ENCODE results near the gene SPRY2. TPM values are rescaled to one million over a fixed set of nuclear protein-coding genes. Genes with fewer than 3 reads are reported as not detected.

SPRY2 gene
- total RNA-seq, 1 experiment from 2014 or later = 46.4 TPM

- CTCF ChIA-PET = interaction anchor here (0.6 to 5.3 kb wide), 12 partner anchors 19 to 750 kb away, joined by 3 to 55 read pairs (median 4); no protein-coding TSS in a partner anchor
- no peak overlapping the region for H3K27ac Mint-ChIP-seq (ENCODE audit: low read depth, unreplicated experiment)
- no peak overlapping the region for H3K4me3 Mint-ChIP-seq (ENCODE audit: unreplicated experiment)
Measured at GRCh38 chr13:80340651-80341100, 250 bp downstream of the SPRY2 start.

DNA sequence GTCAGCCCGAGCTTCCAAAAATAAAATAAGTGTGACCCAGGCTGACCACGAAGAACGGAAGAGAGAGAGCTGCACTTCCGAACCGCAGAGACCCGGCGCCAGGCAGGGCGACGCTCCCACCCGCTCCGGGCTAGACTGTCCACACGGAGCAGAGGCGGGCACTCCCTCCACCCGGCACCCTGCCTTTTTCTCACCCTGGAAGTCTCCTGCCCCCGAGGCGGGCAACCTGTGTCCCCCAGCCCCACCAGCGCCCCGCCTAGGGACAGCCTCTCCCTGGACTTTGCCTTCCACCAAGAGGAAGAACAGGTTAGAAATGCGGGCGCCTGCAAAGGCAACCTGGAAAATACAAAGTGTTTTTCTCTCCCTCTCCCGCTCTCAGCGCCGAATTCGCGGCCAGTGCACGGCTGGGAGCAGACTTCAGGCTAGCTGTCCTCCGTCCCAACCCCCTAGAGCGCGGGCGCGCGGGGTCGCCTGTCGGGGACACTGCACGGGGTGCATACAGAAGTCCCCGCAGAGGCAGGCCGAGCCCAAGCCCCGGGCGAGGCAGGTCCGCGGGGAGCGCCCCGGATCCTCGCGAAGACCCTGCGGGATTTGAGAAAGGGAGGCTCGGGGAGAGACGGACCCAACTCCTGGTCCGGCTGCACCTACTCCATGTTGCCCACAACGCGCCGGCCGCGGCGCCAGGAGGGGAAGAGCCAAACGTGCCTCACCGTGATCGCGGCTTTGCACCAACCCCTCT, 845 bp downstream of the SPRY2 start:
- H3K9me3 Mint-ChIP-seq (ENCODE audit: unreplicated experiment) = no peaks in the 10 kb centered on the region
- no peak overlapping the region for H3K27ac Mint-ChIP-seq (ENCODE audit: low read depth, unreplicated experiment)
- H3K4me3 Mint-ChIP-seq (ENCODE audit: unreplicated experiment) = no peak overlapping the region
- peaks cover 32% of the 10 kb centered on the region for H3K36me3 Mint-ChIP-seq (ENCODE audit: insufficient read depth, unreplicated experiment)
- POLR2A ChIA-PET = interaction anchor here (0.6 to 4.9 kb wide), 35 partner anchors 21 to 935 kb away, joined by 3 to 28 read pairs (median 4); partner anchors contain the start of gene RBM26
- H3K27me3 Mint-ChIP-seq (ENCODE audit: insufficient read depth, unreplicated experiment) = no peaks in the 10 kb centered on the region
- CTCF ChIA-PET = interaction anchor here (0.6 to 5.3 kb wide), 18 partner anchors 12 to 917 kb away, joined by 3 to 28 read pairs (median 4); no protein-coding TSS in a partner anchor
- TSS peak; percentile 51 for BruUV-seq (replicated peaks)
- peaks cover 28% of the 10 kb centered on the region for H3K4me1 Mint-ChIP-seq (ENCODE audit: insufficient read depth, unreplicated experiment)
- intact Hi-C loops (cut with micrococcal nuclease) = loop anchor here (1.0 to 5.0 kb wide), 7 partner anchors 132 to 789 kb away; no protein-coding TSS in a partner anchor
- TF ChIP-seq CTCF (IDR thresholded peaks at IDR 0.05; ENCODE audit: unreplicated experiment) = no peak
- peak; percentile 64 for DNase-seq (ENCODE audit: unreplicated experiment)

More at GRCh38 chr13:80340651-80341100, 250 bp downstream of the SPRY2 start:
- peak; percentile 69 for DNase-seq (ENCODE audit: unreplicated experiment)
- intact Hi-C loops (cut with micrococcal nuclease) = loop anchor here (1.0 to 5.0 kb wide), 6 partner anchors 132 to 790 kb away; no protein-coding TSS in a partner anchor
- no peaks in the 10 kb centered on the region for H3K9me3 Mint-ChIP-seq (ENCODE audit: unreplicated experiment)
- peaks cover 28% of the 10 kb centered on the region for H3K4me1 Mint-ChIP-seq (ENCODE audit: insufficient read depth, unreplicated experiment)
- peaks cover 26% of the 10 kb centered on the region for H3K36me3 Mint-ChIP-seq (ENCODE audit: insufficient read depth, unreplicated experiment)
- no peak for TF ChIP-seq CTCF (IDR thresholded peaks at IDR 0.05; ENCODE audit: unreplicated experiment)
- BruUV-seq (replicated peaks) = no TSS peak
- H3K27me3 Mint-ChIP-seq (ENCODE audit: insufficient read depth, unreplicated experiment) = no peaks in the 10 kb centered on the region
- POLR2A ChIA-PET = interaction anchor here (0.7 to 4.9 kb wide), 37 partner anchors 12 to 938 kb away, joined by 3 to 28 read pairs (median 4); no protein-coding TSS in a partner anchor

GRCh38 chr13:80339563-80339911, 1.4 kb downstream of the SPRY2 start:
- BruUV-seq (replicated peaks) = TSS peak; percentile 32
- ChIA-PET CTCF (interaction anchor here (0.6 to 5.3 kb wide), 16 partner anchors 11 to 916 kb away, joined by 3 to 28 read pairs (median 4); no protein-coding TSS in a partner anchor), POLR2A (interaction anchor here (0.6 to 4.9 kb wide), 28 partner anchors 22 to 935 kb away, joined by 3 to 28 read pairs (median 4); partner anchors contain the start of gene RBM26)
- Mint-ChIP-seq H3K27ac (ENCODE audit: low read depth, unreplicated experiment) (no peak overlapping the region), H3K36me3 (ENCODE audit: insufficient read depth, unreplicated experiment) (peaks cover 38% of the 10 kb centered on the region), H3K4me1 (ENCODE audit: insufficient read depth, unreplicated experiment) (peaks cover 33% of the 10 kb centered on the region), H3K9me3 (ENCODE audit: unreplicated experiment) (no peaks in the 10 kb centered on the region), H3K4me3 (ENCODE audit: unreplicated experiment) (no peak overlapping the region), H3K27me3 (ENCODE audit: insufficient read depth, unreplicated experiment) (no peaks in the 10 kb centered on the region)
- no peak for TF ChIP-seq CTCF (IDR thresholded peaks at IDR 0.05; ENCODE audit: unreplicated experiment)
- intact Hi-C loops (cut with micrococcal nuclease) = loop anchor here (1.0 to 5.0 kb wide), 3 partner anchors 252 to 660 kb away; no protein-coding TSS in a partner anchor
- DNase-seq (ENCODE audit: unreplicated experiment) = peak; percentile 29

All from MCF 10A (cell line).